GM18861 (cell line): ENCODE data around the gene NBPF10.
"Not testable (repeated sequence)": the region's sequence is repeated elsewhere in the genome, so short reads cannot be mapped to it uniquely, and the experiment has no call there.

Source experiments
- ATAC-seq: cut with Tn5 transposase; IDR thresholded peaks from one replicate; pipeline ENCODE4 v1.9.1; 2021; ENCODE audit not compliant: unreplicated experiment

Gene NBPF10

GRCh38 chr1:146144465-146144864 lies at the start of gene NBPF10:
Gene NBPF10, minus strand, starts transcription at chr1:146144804. Its CDS starts 35 bp downstream, at chr1:146144769.
- ATAC-seq, result not testable (repeated sequence)

GRCh38 chr1:146174531-146174930 lies 29.9 kb upstream of the NBPF10 start:
- ATAC-seq, result not testable (repeated sequence)

GRCh38 chr1:146167740-146168139 lies 23.1 kb upstream of the NBPF10 start:
- ATAC-seq, result not testable (repeated sequence)

GRCh38 chr1:146167273-146167672 lies 22.7 kb upstream of the NBPF10 start:
- not testable (repeated sequence) for ATAC-seq
